Central memory CD8-positive, alpha-beta T cell (primary cell): Measurements from ENCODE around the gene BMI1.
A peak's percentile ranks its signal among the peaks of the same experiment; 100 is the strongest.

Source experiments
- ATAC-seq: fragments of 150-1000 bp; cut with Tn5 transposase; replicated peaks from 2 replicates; pipeline ENCODE4 v1.10.0; 2022; ENCODE audit warnings: mild to moderate bottlenecking, moderate FRiP score, moderate number of reproducible peaks; ENCODE audit not compliant: poor library complexity, severe bottlenecking; ENCODE audit errors: extremely low read depth
- DNase-seq, 2 donors: peaks; one replicate each; pipeline ENCODE4 v3.0.0; 2021; ENCODE audit warnings: low spot score in 2 of 2
- H3K27ac Mint-ChIP-seq: one replicate; pipeline ENCODE4 v1.8.0; 2022; ENCODE audit warnings: low read depth, mild to moderate bottlenecking, moderate library complexity, mixed read lengths
- H3K27me3 Mint-ChIP-seq: one replicate; pipeline ENCODE4 v1.8.0; 2022; ENCODE audit warnings: mixed read lengths
- H3K36me3 Mint-ChIP-seq: one replicate; pipeline ENCODE4 v1.8.0; 2022; ENCODE audit warnings: mild to moderate bottlenecking, moderate library complexity, mixed read lengths; ENCODE audit not compliant: insufficient read depth
- H3K4me1 Mint-ChIP-seq: one replicate; pipeline ENCODE4 v1.8.0; 2022; ENCODE audit warnings: mixed read lengths
- H3K4me3 Mint-ChIP-seq: one replicate; pipeline ENCODE4 v1.8.0; 2022; ENCODE audit warnings: mild to moderate bottlenecking, moderate library complexity, mixed read lengths
- H3K9me3 Mint-ChIP-seq: one replicate; pipeline ENCODE4 v1.8.0; 2022; ENCODE audit warnings: mixed read lengths

BMI1 gene

GRCh38 chr10:22367471-22367870 lies 46.6 kb downstream of the BMI1 start:
- peak overlapping the region; percentile 41 for H3K27ac Mint-ChIP-seq
- H3K9me3 Mint-ChIP-seq = no peaks in the 10 kb centered on the region
- H3K27me3 Mint-ChIP-seq = peaks cover 12% of the 10 kb centered on the region
- ATAC-seq (peak; percentile 24), DNase-seq (no peak)
- H3K36me3 Mint-ChIP-seq = no peaks in the 10 kb centered on the region
- H3K4me1 Mint-ChIP-seq = peaks cover 14% of the 10 kb centered on the region
- no peak overlapping the region for H3K4me3 Mint-ChIP-seq

- H3K36me3 Mint-ChIP-seq = no peaks in the 10 kb centered on the region
- ATAC-seq (no peak), DNase-seq (no peak)
- no peak overlapping the region for H3K27ac Mint-ChIP-seq
- peaks cover 12% of the 10 kb centered on the region for H3K27me3 Mint-ChIP-seq
- no peaks in the 10 kb centered on the region for H3K9me3 Mint-ChIP-seq
- H3K4me1 Mint-ChIP-seq = peaks cover 14% of the 10 kb centered on the region
- H3K4me3 Mint-ChIP-seq = no peak overlapping the region
Observed at GRCh38 chr10:22368402-22368801, 47.5 kb downstream of the BMI1 start.

DNA sequence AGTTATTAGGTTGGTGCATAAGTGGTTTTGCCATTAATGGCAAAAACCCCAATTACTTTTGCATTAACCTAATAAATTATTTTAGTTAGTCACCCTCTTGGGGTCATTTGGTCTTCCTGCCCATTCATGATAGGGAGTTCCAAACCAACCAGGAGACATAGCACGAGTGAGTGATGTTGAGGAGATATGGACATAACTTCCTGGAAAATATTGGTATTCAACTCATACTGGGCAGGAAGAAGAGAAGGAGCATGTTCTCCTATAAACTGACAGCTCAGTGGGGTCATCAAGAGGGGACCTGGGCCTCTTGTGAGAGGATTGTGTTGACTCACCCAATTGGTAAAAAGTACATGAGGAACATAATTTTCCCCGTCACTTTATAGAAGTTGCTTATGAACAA lies 48.1 kb downstream of the BMI1 start:
- DNase-seq (no peak), ATAC-seq (no peak)
- Mint-ChIP-seq H3K4me3 (no peak overlapping the region), H3K27me3 (peaks cover 12% of the 10 kb centered on the region), H3K9me3 (no peaks in the 10 kb centered on the region), H3K4me1 (peaks cover 14% of the 10 kb centered on the region), H3K27ac (no peak overlapping the region), H3K36me3 (no peaks in the 10 kb centered on the region)

GRCh38 chr10:22369434-22370072 lies 48.7 kb downstream of the BMI1 start:
- no peak overlapping the region for H3K4me3 Mint-ChIP-seq
- no peaks in the 10 kb centered on the region for H3K9me3 Mint-ChIP-seq
- DNase-seq (no peak), ATAC-seq (no peak)
- no peaks in the 10 kb centered on the region for H3K36me3 Mint-ChIP-seq
- peaks cover 14% of the 10 kb centered on the region for H3K4me1 Mint-ChIP-seq
- H3K27ac Mint-ChIP-seq = no peak overlapping the region
- H3K27me3 Mint-ChIP-seq = peaks cover 12% of the 10 kb centered on the region

- no peaks in the 10 kb centered on the region for H3K36me3 Mint-ChIP-seq
- no peaks in the 10 kb centered on the region for H3K9me3 Mint-ChIP-seq
- H3K27ac Mint-ChIP-seq = no peak overlapping the region
- ATAC-seq (no peak), DNase-seq (no peak)
- H3K4me1 Mint-ChIP-seq = peaks cover 14% of the 10 kb centered on the region
- H3K4me3 Mint-ChIP-seq = no peak overlapping the region
- H3K27me3 Mint-ChIP-seq = peaks cover 12% of the 10 kb centered on the region
Observed at GRCh38 chr10:22370320-22370719, 49.4 kb downstream of the BMI1 start.

- Mint-ChIP-seq H3K4me3 (no peak overlapping the region), H3K27ac (peak overlapping the region; percentile 51)
Observed at GRCh38 chr10:22372298-22372697, 51.4 kb downstream of the BMI1 start.

DNA sequence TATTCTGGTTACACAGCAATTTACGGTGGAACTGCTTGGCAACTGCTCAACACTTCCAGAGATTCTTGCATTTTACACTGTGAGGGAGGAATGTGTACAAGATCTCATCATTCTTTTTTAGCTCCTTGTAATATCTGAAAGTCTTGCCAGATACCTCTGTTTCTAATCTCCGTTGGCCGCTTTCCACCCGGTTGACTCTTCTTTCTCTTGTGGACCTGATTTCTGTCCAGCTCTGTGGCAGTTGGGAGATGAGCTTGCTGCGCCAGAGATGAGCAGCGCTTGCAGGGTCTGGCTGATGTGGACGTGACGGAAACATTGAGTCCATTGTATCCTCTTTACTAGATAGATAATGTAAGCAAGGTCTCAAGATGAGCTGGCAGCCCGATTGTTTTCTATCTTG lies 52.0 kb downstream of the BMI1 start:
- no peak overlapping the region for H3K4me3 Mint-ChIP-seq
- DNase-seq = no peak

More at GRCh38 chr10:22372298-22372697, 51.4 kb downstream of the BMI1 start:
- Mint-ChIP-seq H3K9me3 (no peaks in the 10 kb centered on the region), H3K27me3 (no peaks in the 10 kb centered on the region), H3K4me1 (peaks cover 6% of the 10 kb centered on the region), H3K36me3 (no peaks in the 10 kb centered on the region)
- no peak for DNase-seq
- ATAC-seq = no peak

DNA sequence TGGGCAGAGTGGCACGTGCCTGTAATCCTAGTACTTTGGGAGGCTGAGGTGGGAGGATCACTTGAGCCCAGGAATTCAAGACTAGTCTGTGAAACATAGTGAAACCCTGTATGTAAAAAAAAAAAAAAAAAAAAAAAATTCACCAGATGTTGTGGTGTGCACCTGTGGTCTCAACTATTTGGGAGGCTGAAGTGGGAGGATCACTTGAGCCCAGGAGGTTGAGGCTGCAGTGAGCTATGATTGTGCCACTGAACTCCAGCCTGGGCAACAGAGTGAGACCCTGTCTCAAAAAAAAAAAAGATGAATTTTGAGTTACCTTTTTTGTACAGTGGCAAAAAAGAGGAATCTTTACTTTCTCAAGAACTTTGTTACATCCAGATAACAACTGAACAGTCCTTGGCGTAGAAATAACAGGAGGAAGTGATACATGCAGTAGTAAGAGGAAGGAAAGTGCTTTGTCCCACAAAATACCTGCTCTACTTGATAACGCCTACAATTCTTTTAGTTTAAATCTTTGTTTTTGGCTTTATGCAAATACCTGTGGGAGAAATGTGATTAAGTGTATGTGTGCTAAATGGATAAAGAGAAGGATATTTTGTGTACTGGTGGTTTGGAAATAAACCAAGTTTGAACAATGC lies 53.7 kb downstream of the BMI1 start:
- Mint-ChIP-seq H3K4me1 (no peaks in the 10 kb centered on the region), H3K27ac (no peak overlapping the region), H3K27me3 (no peaks in the 10 kb centered on the region), H3K4me3 (no peak overlapping the region), H3K36me3 (no peaks in the 10 kb centered on the region), H3K9me3 (no peaks in the 10 kb centered on the region)
- DNase-seq (no peak), ATAC-seq (no peak)

More for the DNA sequence above, 52.0 kb downstream of the BMI1 start:
- H3K36me3 Mint-ChIP-seq = no peaks in the 10 kb centered on the region
- no peak overlapping the region for H3K27ac Mint-ChIP-seq
- peaks cover under 1% of the 10 kb centered on the region for H3K4me1 Mint-ChIP-seq
- no peak for ATAC-seq
- H3K27me3 Mint-ChIP-seq = no peaks in the 10 kb centered on the region
- no peaks in the 10 kb centered on the region for H3K9me3 Mint-ChIP-seq

DNA sequence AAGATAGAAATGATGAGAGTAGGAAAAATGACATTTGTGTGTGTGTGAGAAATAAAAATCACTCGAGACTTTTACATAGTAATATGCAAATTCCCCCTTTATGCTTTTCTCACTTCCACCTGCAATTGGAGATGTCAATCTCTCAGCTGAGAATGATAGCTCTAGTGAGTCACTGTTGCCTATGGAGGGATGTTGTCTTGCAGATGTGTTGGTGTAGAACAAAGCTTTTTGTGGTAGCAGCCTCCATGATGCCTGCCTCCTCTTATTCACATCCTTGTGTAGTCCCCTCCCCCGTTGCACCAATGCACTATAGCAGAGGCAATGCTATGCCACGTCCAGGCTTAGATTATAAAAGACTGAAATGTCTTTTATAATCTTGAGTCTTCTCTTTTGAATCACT lies 58.2 kb downstream of the BMI1 start:
- peaks cover 10% of the 10 kb centered on the region for H3K27me3 Mint-ChIP-seq
- DNase-seq (no peak), ATAC-seq (no peak)
- no peaks in the 10 kb centered on the region for H3K9me3 Mint-ChIP-seq
- no peak overlapping the region for H3K4me3 Mint-ChIP-seq
- no peaks in the 10 kb centered on the region for H3K36me3 Mint-ChIP-seq
- H3K4me1 Mint-ChIP-seq = no peaks in the 10 kb centered on the region
- H3K27ac Mint-ChIP-seq = no peak overlapping the region
